Activated T-helper 1 cell treated with anti-CD3 and anti-CD28 coated beads, Interleukin-2, amount 50 U/mL, for 16 hours (primary cell): ENCODE measurements around the gene WDR7.

Experiments
- DNase-seq, 2 donors: peaks; one replicate each; pipeline ENCODE4 v3.0.0-alpha.2; 2020; ENCODE audit warnings: low read depth in 1 of 2, low spot score in 1 of 2

Gene WDR7

DNA sequence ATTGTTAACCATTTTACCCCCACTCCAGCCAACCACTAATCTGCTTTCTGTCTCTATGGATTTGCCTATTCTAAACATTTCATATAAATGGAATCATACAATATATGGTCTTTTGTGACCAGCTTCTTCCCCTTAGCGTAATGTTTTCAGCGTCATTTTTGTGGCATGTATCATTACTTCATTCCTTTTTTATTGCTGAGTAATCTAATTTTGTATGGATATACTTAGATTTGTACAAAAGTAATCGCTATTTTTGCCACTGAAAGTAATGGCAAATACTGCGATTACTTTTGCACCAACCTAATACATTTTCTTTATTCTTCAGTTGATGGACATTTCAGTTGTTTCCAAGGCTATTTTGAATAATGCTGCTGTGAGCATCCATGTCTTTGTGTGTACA is 227.6 kb downstream of the WDR7 start:
- DNase-seq: no peak

DNA sequence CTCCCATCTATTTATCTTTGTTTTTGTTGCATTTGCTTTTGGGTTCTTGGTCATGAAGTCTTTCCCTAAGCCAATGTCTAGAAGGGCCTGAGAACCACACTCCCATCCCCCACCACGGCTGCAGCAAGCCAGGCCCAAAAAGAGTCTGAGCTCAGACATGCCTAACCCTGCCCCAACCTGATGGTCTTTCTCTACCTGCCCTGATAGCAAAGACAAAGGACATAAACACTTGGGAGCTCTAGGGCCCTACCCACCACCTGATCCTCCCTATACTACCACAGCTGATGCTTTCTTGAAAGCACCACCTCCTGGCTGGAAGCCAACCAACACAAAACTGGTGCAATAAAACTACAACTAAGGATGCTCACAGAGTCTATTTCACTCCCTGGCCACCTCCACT is 233.4 kb downstream of the WDR7 start:
- DNase-seq: no peak

DNA sequence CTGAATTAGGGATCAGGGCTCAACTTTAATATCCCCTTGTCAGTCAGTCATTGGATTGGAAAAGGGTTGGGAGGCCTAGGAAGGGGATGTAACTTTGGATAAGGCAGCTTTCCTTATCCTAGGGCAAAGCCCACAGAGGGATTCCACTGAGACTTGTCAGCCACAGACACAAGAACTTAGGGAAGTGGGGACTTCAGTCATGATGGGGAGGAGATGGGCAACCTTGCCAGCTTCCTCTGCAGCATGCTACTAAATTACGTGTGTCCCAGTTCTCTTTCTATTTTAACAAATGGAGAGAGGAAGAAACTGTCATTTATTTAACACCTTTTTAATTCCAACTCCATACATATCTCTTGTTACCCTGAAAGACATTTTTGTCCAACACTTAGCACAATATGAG is 237.8 kb downstream of the WDR7 start:
- no peak for DNase-seq

DNA sequence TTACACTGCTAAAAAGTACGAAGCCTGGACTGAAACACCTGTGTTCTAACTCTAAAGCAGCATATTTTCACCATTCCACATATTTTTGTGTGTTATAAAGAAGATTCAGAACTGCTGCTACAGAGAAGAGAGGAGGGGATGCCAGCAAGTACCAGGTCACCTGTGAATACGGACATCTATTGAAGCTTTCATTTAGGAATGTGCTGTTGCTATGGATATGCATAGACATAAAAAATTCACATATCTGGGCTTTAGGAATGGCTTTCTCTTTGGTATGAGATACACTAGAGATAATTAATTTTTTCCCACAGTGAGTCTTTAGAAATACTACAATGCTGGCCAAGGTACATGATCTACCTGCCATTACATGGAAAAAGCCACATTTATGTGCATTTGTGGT is 238.5 kb downstream of the WDR7 start:
- no peak for DNase-seq

DNA sequence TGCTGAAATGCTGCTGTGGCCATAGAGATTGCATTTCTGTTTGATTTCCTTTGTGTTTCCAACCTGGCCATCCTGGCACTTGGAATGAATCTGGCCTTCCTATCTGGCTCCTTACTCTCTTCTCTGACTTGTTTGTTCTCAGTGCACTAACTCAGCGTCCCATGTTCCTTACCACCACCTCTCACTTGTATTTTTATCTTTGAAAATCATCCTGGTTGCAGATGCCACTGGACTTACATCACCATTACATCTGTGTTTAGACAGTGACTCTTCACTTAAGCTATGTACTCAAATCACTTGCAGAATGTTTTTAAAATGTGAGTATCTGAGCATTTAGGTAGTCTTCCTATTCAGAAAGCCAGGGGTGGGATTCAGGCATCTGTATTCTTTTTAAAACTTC is 239.5 kb downstream of the WDR7 start:
- DNase-seq: no peak

DNA sequence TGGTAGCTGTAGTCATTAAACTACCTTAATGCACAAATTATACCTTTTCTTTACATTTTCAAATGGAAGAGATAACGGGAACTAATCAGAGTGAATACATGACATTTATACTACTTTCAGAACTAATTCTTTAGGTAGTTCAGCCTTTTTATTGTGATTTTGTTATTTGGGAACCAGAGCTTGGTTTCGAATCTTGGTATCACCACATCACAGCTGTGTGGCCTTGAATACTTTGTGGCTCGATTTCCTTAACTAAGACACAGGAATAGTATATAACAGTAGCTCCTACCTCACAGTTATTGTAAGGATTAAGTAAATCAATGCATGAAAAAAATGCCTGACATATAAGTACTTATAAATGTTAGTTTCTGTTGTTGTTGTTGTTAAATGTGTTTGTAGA is 240.0 kb downstream of the WDR7 start:
- no peak for DNase-seq

DNA sequence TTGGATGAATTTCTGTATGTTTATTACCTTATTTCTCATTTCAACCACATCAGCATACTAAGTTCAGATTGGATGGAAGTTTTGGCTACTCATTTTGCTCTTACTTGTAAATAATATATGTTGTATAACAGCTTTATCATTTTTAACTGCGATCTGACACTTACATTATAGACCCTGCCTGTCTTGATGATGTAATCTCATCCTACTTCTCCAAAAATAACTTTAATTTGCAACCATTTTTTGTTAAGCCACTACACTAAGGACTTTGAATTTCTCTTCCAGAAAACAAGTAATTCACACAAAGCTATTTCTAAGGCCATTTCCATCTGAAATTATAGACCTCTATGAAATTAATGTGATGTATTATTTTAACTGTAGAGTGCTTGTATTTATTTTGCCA is 240.7 kb downstream of the WDR7 start:
- DNase-seq: no peak

DNA sequence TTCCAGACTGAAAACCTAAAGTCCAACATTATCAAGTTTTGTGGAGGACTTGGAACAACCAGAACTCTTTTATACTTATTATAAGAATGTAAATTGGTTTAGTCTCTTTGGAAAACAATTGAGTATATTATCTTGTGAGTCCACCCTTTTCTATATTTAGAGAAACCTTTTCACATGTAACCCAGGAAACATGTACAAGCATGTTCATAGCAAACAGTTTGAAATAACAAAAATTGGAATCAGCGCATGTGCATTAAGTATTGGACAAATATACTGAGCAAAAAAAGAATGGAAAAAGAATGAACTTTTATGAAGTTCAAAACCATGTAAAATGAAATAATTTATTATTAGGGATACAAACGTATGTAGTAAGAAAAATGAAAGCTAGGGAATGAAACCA is 246.0 kb downstream of the WDR7 start:
- no peak for DNase-seq

DNA sequence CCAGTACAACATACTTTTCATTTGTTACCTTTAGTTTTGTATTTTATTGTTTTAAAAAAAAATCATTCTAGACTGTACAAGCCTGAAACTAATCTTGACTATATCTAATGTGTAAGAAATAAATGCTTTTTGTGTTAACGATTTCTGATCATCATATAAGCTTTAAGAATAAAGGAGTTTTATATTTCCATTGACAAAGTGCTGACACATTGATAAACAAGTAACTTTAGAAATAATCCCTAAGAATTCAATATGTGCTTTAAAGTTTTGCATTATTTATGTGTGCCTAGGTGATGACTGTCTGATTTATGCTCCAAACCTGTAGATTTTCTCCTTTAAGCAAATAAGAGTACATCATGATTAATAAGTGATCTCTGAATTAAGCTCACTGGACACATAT is 248.5 kb downstream of the WDR7 start:
- no peak for DNase-seq

DNA sequence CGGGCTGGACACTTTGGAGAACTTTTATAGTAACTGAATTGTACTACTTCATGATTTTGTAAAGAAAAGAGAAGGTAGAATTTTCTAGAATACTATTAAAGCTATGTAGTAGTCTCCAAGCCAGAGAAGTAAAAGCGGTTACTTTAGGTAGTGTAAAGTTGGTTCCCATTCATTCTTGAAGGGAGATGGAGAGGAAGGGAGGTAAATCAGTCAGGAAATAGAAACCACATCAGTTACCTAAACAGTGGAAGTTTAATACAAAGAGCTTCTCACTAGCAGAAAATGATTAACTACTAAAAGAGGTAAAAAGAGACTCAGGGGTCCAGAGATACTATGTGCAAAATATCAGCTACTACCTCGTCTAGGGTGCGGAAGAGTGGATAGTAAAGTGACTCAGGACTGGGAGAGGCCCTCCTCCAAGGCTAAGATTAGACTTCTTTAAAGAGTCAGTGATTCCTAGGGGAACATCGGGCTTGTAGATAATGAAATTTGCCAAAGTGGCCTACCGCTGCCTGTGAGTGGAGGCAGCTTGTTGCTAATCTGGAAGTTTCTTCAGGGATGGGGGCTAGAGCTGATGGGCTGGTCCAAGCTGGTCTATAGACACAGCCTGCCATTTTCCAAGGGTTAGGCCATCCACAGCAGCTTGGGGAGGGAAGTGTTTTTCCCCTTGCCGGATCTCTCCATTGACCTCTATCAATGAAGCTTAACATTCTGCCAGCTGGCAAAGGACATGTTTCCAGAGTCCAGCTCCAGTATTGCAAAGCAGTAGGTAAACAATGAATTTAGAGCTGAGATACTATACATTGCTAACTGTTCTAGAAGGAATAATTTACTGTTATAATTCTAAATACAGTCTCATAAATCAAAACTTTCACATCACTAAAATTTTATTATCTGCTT is 249.3 kb downstream of the WDR7 start:
- DNase-seq: no peak

DNA sequence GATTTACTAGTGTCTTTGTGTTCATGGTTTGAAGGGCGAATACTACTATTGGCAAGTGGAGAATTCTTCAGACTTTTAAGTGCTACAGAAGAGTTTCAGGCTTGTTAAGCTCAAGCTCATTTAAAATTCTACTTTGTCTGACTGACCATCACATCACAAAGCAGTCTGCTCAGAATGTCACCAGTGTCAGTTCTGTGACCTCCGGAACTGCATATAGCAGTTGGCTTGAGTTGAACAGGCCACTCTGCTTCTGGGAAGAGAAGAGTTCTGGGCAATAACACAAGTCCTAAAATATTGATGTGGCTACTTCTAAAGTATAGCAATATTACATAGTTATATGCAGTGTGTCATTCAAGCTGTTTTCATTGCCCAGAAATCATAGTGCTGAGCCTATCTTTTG is 250.8 kb downstream of the WDR7 start:
- no peak for DNase-seq

DNA sequence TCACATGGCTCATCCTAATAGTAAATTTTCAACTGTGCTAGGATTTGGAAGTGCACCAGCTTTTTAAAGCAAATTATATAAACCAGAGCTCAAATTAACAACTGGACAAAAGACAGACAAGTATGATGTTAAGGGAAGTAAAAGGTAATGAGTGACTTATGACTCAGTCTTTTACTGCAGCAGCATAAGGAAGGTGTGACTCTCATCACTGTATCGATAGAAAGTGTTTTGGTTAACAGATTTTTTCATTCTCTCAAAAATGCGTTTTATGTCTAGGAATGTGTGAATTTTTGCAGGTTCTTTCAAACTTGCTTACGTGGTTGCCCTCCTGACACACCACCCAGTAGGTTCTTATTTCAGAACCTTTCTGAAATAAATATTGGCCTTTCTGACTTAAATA is 251.5 kb downstream of the WDR7 start:
- no peak for DNase-seq

DNA sequence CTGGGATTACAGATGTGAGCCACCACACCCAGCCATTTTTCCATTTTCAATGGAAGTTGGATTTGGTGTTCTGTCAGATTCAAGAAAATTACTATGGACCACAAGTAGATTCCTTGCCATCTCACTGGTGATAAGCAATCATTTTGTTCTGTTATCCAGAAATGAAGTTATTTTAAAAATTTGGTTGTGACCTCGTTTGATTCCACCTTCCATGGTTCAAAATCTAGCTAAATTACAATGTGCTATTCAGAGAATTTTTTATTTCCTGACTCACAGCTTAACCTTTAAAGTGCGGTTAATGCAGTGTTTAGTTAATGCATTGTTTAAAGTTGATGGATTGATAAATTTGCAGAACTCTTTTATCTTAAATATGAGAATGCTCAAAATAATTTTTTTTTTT is 252.5 kb downstream of the WDR7 start:
- DNase-seq: no peak

DNA sequence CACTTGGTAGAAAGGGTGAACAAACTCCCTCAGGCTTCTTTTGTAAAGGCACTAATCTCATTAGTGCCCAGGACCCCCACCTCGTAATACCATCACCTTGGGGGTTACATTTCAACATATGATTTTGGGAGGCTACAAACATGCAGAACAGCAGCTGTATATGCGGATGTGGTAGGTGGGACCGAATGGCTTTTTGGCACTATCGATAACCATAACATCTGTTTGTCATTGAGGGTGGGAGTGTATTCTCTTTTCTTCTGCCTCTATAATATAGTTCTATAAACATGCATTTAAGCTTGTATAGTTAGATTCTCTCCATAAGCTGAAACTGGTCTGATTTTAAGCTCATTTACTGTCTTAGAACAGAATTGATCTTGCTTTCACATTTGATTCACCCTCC is 256.6 kb downstream of the WDR7 start:
- no peak for DNase-seq

DNA sequence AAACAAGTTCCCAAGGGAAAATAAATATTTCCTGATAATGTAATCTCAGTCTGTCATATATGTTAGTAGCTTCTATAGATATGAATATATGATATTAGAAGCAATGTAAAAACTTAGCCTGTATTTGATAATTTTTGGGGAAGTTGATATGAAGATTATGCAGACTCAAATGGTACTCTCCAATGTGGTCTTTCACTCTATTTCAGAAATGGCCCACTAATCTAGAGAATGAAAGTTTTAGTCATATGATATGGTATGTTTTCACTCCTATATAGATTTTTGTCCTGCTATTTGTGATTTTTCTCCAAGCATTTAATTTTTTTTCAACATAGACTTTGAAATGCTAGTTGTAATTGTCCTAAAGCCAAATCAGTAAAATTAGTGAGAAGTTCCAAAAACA is 259.1 kb downstream of the WDR7 start:
- no peak for DNase-seq

DNA sequence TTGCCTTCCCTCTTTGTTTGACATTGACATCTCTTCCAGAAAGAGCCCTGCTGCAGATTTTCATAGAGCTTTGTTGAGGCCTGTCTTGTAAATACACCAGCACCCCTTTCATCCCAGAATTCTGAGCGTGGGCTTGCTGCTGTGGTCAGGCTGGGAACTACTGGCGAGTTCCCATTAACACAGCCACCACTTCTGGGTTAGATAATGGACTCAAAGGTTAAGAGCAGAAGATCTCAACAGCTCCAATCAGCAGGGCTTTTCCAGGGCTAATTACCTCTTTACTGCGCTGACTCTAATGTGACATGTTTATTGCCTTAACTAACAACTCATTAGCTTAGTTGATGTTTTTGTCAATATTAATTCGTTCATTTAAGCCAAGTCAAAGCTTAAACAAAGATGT is 259.8 kb downstream of the WDR7 start:
- no peak for DNase-seq

DNA sequence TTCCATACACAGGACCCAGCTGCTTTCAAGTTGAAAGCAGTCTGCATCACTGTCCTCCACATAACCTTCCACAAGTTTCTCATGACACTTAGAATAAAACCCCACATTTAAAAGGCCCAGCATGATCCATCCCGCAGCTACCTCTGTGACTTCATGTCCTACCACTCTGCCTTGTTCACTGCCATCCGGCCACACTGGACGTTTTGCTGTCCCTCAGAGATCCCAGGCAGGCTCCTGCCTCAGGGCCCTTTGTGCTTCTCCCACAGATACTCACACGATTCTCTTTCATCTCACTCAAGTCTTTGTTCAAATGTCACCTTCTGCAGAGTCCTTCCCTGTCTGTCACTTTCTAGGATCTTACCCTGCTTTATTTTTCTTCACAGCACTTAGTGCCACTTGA is 262.8 kb downstream of the WDR7 start:
- no peak for DNase-seq

DNA sequence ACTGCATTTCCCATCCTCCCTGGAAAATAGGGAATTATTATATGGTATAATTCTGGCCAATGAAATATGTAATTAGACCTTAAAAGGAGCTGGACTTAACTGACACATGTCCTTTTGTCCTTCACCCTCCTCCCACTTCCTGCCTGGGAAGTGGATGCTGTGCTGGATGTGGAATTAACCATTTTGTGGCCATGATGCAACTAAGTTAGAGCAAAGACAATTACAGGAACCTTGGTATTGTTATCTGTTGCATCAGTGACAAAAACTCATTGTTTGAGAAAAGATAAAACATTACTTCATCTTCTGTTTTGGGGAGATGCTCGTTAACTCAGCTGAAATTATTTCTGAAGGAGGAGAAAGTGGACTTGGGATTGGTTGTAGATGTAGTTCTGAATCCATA is 268.0 kb downstream of the WDR7 start:
- no peak for DNase-seq

DNA sequence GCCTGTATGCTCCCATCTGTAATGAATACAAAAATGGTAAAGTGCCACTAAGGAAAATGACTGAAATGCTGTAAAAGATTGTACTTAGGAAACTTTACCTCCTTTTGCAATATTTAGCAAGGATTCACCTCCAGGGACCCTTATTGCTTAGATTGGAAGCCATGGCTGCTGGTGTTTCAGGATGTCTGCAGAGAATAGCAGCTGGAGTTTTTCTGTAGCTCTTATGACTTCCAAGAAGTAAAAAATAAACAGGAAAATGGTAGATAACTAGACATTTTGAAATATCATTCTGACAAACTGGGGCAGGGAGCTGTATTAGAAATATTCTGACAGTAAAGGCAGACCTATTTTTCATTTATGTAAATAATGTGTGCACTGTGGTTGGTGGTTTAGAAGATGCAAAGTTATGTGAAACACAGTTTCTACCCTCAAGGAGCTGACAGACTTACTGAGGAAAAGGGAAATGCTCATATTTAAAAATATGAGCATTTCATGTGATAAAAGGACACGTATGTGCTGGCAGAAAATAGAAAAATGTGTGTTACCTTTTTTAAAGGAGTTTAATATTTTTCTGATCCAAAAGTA is 270.8 kb downstream of the WDR7 start:
- no peak for DNase-seq

DNA sequence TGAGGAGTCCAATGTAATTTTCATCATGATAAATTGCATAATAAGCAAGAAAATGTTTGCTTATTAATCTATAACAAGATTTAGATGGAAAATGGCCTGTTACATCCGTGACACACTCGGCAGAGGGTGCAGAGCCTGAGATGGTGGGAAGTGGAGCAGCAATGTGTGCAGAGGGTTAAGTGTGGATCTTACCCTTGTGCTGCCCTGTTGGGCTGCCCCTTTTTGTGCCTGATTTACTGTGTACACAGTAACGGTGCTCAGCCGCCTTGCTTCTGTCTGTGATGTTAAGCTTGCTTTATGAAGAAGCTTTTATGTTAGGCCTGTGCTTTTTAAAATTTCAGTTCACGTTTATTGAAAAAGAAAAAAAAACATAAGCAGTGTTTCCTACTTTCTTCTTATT is 275.6 kb downstream of the WDR7 start:
- no peak for DNase-seq

DNA sequence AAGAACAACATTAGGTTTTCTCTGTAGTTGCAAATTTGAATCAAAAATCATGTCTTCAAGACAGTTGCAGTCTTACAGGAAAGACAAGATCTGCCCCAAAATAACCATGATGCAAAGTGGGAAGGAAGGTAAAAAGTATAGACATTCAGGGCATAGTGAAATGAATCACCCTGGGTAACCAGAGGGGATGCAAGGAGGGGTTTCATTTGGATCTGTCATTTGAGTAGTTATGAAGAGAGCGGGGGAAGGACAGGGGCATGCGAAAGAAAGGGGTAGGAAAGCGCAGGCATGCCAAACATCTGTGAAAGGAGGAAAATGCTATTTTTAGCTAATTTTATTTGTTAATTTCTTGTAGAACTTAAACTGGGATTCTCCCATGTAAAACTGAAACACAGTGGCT is 276.6 kb downstream of the WDR7 start:
- no peak for DNase-seq

DNA sequence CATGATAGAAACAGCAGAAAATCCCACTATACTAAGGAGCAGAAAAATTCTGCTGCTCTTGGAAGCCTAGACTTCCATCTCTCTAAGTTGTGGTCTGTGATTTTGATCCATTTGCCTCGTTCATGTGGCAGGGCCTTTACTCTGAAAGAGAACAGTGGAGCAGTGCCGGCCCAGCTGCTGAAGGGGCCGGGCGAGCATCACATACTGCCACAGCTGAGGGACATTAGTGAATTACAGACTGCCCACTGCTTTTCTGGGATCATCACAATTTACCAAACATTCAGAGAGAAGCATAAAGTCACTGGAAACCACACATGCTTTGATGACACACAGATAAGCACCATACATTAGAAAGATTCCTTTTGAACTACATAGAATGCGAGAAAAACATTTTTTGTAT is 278.7 kb downstream of the WDR7 start:
- no peak for DNase-seq

DNA sequence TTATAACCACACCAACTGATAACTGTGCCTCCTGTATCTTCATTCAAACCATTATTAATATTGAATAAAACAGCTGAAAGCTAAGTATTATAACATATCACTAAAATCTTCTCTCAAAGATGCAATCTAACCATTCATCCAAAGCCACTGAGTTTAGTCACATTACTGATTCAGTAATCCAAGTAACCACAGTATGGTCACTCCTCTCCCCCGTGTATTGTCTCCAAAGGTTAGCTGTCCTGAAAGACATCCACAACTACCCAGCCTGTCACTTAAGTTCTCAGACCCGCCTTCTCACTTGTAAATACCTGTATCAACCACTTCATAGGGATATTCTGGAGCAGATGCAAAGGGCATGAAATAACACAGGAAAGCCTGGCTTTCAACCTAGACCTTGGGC is 282.3 kb downstream of the WDR7 start:
- no peak for DNase-seq
